GM12801 (cell line): ENCODE results near the gene WBP1.

Experiments
- TF ChIP-seq, protein P1 (sequence below): IDR thresholded peaks from one replicate; pipeline ENCODE4 v1.5.1; 2011; ENCODE audit warnings: control low read depth; ENCODE audit not compliant: insufficient read length; ENCODE audit errors: extremely low read depth

Gene WBP1

DNA sequence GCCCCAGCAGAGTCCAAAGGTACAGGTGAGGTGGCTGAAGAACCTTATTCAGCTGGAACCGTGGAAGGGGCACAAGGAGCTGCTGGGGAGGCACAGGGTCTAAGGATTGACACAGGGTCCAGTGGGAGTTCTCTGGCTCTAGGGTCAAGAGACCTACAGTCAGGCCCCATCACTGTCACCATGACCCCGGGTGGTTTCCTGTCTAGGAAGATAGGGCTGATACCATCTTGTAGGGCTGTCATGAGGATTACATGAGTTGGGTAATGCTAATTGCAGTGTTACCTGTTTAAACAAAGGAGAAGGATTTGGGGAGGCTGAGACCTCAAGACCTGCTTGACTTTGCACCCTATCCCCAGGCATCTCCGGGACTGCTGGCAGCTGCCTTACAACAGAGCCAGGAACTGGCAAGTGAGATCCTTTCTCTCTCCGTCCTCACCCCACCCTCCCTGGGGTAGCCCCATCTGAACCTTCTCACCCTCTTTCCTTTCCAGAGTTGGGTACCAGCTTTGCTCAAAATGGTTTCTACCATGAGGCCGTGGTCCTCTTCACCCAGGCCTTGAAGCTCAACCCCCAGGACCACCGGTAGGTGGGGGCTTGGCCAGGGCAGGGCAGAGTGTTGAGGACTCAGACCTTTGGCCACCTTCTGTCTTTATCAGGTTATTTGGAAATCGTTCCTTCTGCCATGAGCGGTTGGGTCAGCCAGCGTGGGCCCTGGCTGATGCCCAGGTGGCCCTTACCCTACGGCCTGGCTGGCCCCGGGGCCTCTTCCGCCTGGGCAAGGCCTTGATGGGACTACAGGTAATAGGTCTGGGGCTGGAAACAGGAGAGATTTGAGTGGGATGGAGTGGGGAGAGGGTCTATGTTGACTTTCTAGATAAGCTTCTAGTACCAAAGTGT is 33.7 kb downstream of the WBP1 start:
- TF ChIP-seq, protein P1, sequence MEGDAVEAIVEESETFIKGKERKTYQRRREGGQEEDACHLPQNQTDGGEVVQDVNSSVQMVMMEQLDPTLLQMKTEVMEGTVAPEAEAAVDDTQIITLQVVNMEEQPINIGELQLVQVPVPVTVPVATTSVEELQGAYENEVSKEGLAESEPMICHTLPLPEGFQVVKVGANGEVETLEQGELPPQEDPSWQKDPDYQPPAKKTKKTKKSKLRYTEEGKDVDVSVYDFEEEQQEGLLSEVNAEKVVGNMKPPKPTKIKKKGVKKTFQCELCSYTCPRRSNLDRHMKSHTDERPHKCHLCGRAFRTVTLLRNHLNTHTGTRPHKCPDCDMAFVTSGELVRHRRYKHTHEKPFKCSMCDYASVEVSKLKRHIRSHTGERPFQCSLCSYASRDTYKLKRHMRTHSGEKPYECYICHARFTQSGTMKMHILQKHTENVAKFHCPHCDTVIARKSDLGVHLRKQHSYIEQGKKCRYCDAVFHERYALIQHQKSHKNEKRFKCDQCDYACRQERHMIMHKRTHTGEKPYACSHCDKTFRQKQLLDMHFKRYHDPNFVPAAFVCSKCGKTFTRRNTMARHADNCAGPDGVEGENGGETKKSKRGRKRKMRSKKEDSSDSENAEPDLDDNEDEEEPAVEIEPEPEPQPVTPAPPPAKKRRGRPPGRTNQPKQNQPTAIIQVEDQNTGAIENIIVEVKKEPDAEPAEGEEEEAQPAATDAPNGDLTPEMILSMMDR = no peak

DNA sequence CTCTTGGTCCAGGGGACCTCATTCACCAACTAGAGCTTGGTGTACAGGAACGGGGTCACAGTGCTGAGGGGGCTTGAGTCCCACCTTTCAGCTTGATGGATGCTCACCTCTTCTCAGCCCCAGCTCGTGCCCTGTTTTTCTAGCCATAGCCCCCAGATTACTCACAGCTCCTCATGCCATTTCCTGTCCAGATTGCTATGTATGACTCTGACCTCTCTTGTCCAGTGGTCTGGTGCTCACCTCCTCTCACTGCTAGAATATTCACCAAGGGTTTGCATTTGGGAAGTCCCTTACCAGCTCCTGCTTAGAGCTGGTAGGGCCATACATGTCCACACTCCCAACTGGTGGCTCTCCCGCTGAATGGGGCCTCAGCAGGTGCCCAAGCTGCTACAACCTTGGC is 35.3 kb downstream of the WBP1 start:
- TF ChIP-seq, protein P1 = no peak

DNA sequence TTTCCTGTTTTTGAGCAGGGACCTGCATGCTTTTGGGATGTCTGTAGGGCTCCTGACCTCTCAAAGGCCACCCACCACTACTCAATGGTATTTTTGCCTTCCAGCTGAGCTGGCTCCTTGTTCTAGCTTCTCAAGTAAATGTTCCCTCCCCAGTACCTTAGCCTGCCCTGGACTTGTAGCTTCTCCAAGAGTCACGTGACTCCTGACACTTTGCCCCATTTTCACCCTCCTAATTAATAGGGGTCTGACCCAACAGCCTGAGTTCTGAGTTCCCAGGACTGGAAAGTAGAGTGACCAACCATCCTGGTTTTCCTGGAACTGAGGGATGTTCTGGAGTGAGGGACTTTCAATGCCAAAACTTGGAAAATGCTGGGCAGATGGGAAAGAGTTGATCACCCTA is 37.2 kb downstream of the WBP1 start:
- TF ChIP-seq, protein P1 = no peak

DNA sequence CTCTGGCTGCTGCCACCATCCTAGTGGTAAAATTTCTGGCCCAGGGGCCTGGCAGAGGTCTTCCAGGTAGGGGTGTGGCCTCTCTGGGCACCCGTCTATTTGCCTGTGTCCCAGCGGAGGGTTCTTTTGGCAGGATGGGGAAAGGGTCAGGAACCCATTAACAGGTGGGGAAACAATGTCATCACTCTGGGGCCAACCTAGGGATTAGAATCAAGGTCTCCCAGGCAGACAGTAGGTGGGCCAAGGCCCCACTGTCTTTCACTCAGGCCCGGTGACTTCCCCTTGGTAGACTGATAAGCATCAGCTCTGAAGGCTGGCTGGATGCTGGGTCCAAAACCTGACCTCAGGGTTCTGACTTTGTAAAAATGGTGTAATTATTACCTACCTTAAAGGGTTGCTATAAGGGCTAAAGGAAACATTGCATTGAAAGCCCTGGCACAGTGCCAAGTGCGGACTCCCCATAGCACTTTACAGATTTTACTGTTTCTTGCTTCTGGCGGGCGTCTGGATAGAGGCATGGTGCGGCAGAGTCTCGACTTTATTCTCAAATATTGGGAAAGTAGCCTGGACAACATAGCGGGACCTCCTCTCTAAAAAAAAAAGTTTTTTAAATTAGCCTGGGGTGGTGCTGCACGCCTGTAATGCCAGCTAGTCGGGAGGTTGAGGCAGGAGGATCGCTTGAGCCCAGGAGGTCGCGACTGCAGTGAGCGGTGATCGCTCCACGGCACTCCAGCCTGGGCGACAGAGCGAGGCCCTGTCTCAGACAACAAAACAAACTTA is 38.9 kb downstream of the WBP1 start:
- TF ChIP-seq, protein P1 = no peak

DNA sequence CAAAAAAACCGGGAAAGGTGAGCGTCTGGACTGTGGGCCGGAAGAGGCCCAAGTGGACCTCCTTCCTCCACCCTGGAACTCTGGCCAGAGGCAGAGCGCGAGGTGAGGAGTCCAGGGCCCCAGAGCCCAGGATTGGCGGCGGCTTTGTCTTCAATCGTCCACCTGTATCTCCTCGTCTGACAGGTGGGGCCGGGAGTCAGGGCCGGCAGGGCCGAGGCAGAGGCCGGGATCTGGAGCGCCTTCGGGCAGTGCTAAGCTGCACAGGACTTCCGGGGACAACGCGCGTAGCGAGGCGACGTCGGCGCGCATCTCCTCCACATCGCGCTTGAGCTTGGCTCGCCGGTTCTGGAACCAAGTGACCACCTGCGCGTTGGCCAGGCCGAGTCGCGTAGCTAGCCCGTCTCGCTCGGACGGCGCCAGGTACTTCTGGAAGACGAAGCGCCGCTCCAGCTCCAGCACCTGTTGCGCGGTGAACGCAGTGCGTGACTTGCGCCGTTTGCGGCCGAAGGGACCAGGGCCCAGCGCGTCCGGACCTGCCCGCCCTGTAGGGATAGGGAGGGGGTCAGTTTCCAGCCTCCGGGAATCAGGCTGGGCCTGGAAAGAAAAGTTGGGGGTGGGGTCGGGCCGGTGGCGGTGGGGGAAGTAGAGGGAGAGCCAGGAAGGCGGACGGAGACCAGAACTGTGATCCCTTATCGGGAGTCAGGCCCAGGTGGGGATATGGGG is 39.7 kb downstream of the WBP1 start:
- TF ChIP-seq, protein P1 = no peak

DNA sequence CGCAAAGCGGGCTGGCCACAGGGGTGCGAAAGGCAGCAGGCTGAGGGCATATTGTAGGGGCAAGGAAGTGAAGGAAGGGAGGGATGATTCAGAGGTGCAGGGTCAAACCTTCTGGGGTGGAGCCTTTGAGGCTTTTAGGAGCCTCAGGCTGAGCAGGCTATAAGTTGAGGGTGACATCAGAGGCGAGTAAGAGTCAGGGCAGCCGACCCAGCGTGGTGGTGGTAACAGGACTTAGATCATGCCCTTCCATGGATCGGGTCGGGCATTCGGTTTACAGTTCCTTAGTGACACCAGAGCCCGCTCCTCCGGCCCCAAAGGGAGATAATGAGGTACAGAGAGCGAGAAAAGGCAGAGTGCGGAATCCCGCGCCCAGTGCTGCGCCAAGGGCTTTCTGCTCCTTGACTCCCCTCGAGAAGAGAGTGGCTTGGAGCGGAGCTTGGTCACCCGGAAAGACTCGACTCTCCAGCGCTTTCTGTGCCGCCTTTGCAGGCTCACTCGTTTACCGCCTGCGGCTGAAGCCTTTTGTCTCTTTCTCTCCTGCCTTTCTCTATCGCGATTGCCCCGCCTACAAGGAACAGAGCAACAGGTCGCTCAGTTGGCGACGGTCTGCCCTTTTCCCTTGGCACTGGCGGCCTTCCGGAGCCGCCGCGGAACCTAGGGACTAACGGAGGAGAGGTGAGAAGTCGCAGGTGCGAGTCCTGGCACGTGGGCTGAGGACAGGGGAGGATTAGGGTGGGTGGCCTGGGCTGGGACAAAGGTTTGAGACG is 40.4 kb downstream of the WBP1 start:
- TF ChIP-seq, protein P1 = no peak
